Heart left ventricle (tissue), 16 donors: ENCODE measurements around the gene SRXN1. TPM values are rescaled to one million over a fixed set of nuclear protein-coding genes. Genes with fewer than 3 reads are reported as not detected.

ENCODE experiments used
- ATAC-seq, 4 donors: fragments of 200-7000 bp; cut with Tn5 transposase; one replicate each; pipeline ENCODE4 v1.9.1; 2020 to 2022; ENCODE audit warnings: moderate library complexity in 4 of 4, mild to moderate bottlenecking in 3 of 4, moderate number of reproducible peaks in 1 of 4
- DNase-seq, 5 donors: peaks; one replicate each; pipeline ENCODE4 v3.0.0-alpha.2; 2020
- H3K27ac ChIP-seq, 12 donors: fragments of 200-600 bp; sonication (generic) in 4 of 12; one replicate each; pipeline versions ENCODE4 v1.5.0 to v1.8.0; 2016 to 2022; ENCODE audit warnings: mild to moderate bottlenecking in 2 of 12
- H3K27me3 ChIP-seq, 9 donors: fragments of 200-600 bp; sonication (generic) in 2 of 9; one replicate each; pipeline versions ENCODE4 v1.5.1 to v1.8.0; 2016 to 2022; ENCODE audit warnings: mild to moderate bottlenecking in 3 of 9
- H3K36me3 ChIP-seq, 9 donors: fragments of 200-600 bp; sonication (generic) in 2 of 9; one replicate each; pipeline versions ENCODE4 v1.5.0 to v1.8.0; 2018 to 2022; ENCODE audit warnings: mild to moderate bottlenecking in 2 of 9
- H3K4me1 ChIP-seq, 12 donors: fragments of 200-600 bp; sonication (generic) in 4 of 12; one replicate each; pipeline versions ENCODE4 v1.5.0 to v1.8.0; 2016 to 2022; ENCODE audit warnings: mild to moderate bottlenecking in 3 of 12
- H3K4me3 ChIP-seq, 12 donors: fragments of 200-600 bp; sonication (generic) in 4 of 12; one replicate each; pipeline versions ENCODE4 v1.5.0 to v1.8.0; 2017 to 2022; ENCODE audit warnings: mild to moderate bottlenecking in 9 of 12, moderate library complexity in 4 of 12
- H3K9me3 ChIP-seq, 12 donors: fragments of 200-600 bp; sonication (generic) in 4 of 12; one replicate each; pipeline versions ENCODE4 v1.5.0 to v1.8.0; 2016 to 2022; ENCODE audit warnings: mild to moderate bottlenecking in 1 of 12
- CTCF ChIP-seq, 12 donors: fragments of 200-600 bp; sonication (generic) in 4 of 12; IDR thresholded peaks; one replicate each; pipeline versions ENCODE4 v1.5.0 to v1.8.0; 2018 to 2022; ENCODE audit warnings: antibody characterized with exemption in 12 of 12, mild to moderate bottlenecking in 5 of 12
- POLR2A ChIP-seq, 2 donors: fragments of 450-650 bp; IDR thresholded peaks; one replicate each; pipeline ENCODE4 v1.6.1; 2017; ENCODE audit warnings: antibody characterized with exemption in 2 of 2, mild to moderate bottlenecking in 2 of 2, moderate library complexity in 2 of 2
- WGBS, 4 donors: extraction: QIAGEN DNeasy Blood & Tissue Kit in 2 of 4; methylation state at CpG; one replicate each; pipeline versions ENCODE4 v1.1.5 to v1.1.7; 2013 to 2018; 5-methylcytosine and 5-hydroxymethylcytosine counted together
- intact Hi-C, 10 donors: fragments of 100-400 bp; cut with DNase I; formaldehyde crosslinking; loops; one replicate each; pipeline versions ENCODE4 v1.11.1 to v1.14.2; 2022
- polyA plus RNA-seq, 2 donors: library from polyadenylated mRNA; stranded (reverse); fragments of 200-250 nt; gene quantifications; one replicate each; pipeline ENCODE4 v1.2.3, GENCODE V29; 2013
- total RNA-seq, 9 donors: library from RNA; depleted of rRNA in 2 of 9; stranded (reverse); fragments of >200 nt in 2 of 9; fragmentation: NEBNext Ultra II Directional in 3 of 9; extraction: Animal tissue kit (Norgen Biotek cat#: 25700) in 3 of 9; gene quantifications; one replicate each; pipeline versions ENCODE4 v1.1.0 to v1.2.4, GENCODE V29; 2016 to 2023
- donor health status: ischemic (EF 13 %, LVEDD 7.1; RV severe dilation, severe dysfunction).
- donor health status: healthy with polysubstance abuse.
- donor health status: DM: no; HTN: yes; CAD: no.
- donor health status: DM: no; HTN: no; CAD: no.
- donor health status: ischemic (EF 25% LVEDD 6.9; RV normal size, moderate dysfunction).
- donor health status: ischemic (EF 25% LVEDD 5.7; RV mildly dilated, moderate dysfunction).
- donor health status: healthy.
- donor health status: DM: yes; HTN: yes; CAD: no.
- donor health status: ischemic (EF 35%, LVEDD 5.7; RV mildly dilated, moderate dysfunction).
- donor health status: nonischemic (EF 11% LVEDD 7.7; RV severe dilation, severe dysfunction).
- donor health status: DM: yes; HTN: yes; CAD: no.
- donor health status: PGD.
- donor health status: ischemic (EF 29% LVEDD 5.4; RV normal size, mild dysfunction).
- donor health status: nonischemic (EF 23%, LVEDD 6.1; RV moderate dilation, normal function).

SRXN1 gene
- total and polyA plus RNA-seq, 11 donors = 11.8 to 147 (median 39.1) TPM

- intact Hi-C loops = loop anchor here in 1 of 10 donors (2.0 kb wide), 1 partner anchor 13 kb away; the partner anchor contains the start of gene TCF15
- WGBS, 4 donors = 71 to 91% (median 82%) methylated on average over 4 of the region's 4 CpGs
Measured at GRCh38 chr20:623704-624103, 29.3 kb downstream of the SRXN1 start.

GRCh38 chr20:623021-623420 lies 30.0 kb downstream of the SRXN1 start:
- no peak overlapping the region for H3K27ac ChIP-seq
- H3K27me3 ChIP-seq = no peaks in the 10 kb centered on the region
- ATAC-seq (no peak), DNase-seq (no peak)
- H3K4me3 ChIP-seq = no peak overlapping the region
- no peak for TF ChIP-seq POLR2A (IDR thresholded peaks at IDR 0.05)
- TF ChIP-seq CTCF (IDR thresholded peaks at IDR 0.05) = no peak
- peaks cover 0 to 8% (median 1%) of the 10 kb centered on the region in 12 donors for H3K4me1 ChIP-seq
- WGBS, 4 donors = 50 to 64% (median 57%) methylated on average over 3 to 4 of the region's 4 CpGs
- peaks cover 0 to 12% (median 4%) of the 10 kb centered on the region in 12 donors for H3K9me3 ChIP-seq
- intact Hi-C loops = no loop called here
- no peaks in the 10 kb centered on the region for H3K36me3 ChIP-seq

More at GRCh38 chr20:623704-624103, 29.3 kb downstream of the SRXN1 start:
- DNase-seq = no peak
- Histone ChIP-seq H3K27me3 (no peaks in the 10 kb centered on the region), H3K27ac (no peak overlapping the region), H3K36me3 (no peaks in the 10 kb centered on the region), H3K4me3 (no peak overlapping the region), H3K4me1 (peaks cover 0 to 8% (median 1%) of the 10 kb centered on the region in 12 donors), H3K9me3 (peaks cover 0 to 8% (median 0%) of the 10 kb centered on the region in 12 donors)
- TF ChIP-seq CTCF (IDR thresholded peaks at IDR 0.05) = no peak
- TF ChIP-seq POLR2A (IDR thresholded peaks at IDR 0.05) = no peak
- no peak for ATAC-seq

- H3K27me3 ChIP-seq = no peaks in the 10 kb centered on the region
- TF ChIP-seq POLR2A (IDR thresholded peaks at IDR 0.05) (no peak), CTCF (IDR thresholded peaks at IDR 0.05) (no peak)
Measured at GRCh38 chr20:622161-622560, 30.8 kb downstream of the SRXN1 start.

GRCh38 chr20:621125-621756 lies 31.8 kb downstream of the SRXN1 start:
- ATAC-seq = no peak
- H3K27ac ChIP-seq = no peak overlapping the region
- H3K36me3 ChIP-seq = no peaks in the 10 kb centered on the region
- no peaks in the 10 kb centered on the region for H3K27me3 ChIP-seq
- no peak overlapping the region for H3K4me3 ChIP-seq
- peaks cover 0 to 8% (median 1%) of the 10 kb centered on the region in 12 donors for H3K4me1 ChIP-seq
- TF ChIP-seq CTCF (IDR thresholded peaks at IDR 0.05) = no peak
- WGBS, 4 donors = 38 to 58% (median 45%) methylated on average over 5 of the region's 5 CpGs
- DNase-seq = no peak
- intact Hi-C loops = no loop called here
- H3K9me3 ChIP-seq = peaks cover 0 to 17% (median 8%) of the 10 kb centered on the region in 12 donors

More at GRCh38 chr20:622161-622560, 30.8 kb downstream of the SRXN1 start:
- Histone ChIP-seq H3K9me3 (peaks cover 0 to 17% (median 8%) of the 10 kb centered on the region in 12 donors), H3K4me1 (peaks cover 0 to 8% (median 1%) of the 10 kb centered on the region in 12 donors), H3K4me3 (no peak overlapping the region), H3K36me3 (no peaks in the 10 kb centered on the region), H3K27ac (no peak overlapping the region)
- ATAC-seq (no peak), DNase-seq (no peak)
- intact Hi-C loops = no loop called here
- 85 to 92% (median 90%) methylated on average over 6 to 7 of the region's 7 CpGs for WGBS, 4 donors
